C4-2B (cell line): ENCODE measurements around the gene NDUFA11.

ENCODE experiments used
- ZFX ChIP-seq: fragments of 450-650 bp; IDR thresholded peaks from 2 replicates; pipeline ENCODE4 v1.6.1; 2017
- TF ChIP-seq, protein P1 (sequence below): fragments of 450-650 bp; conservative IDR thresholded peaks from 2 replicates; pipeline ENCODE4 v1.5.1; 2017; ENCODE audit warnings: mild to moderate bottlenecking

DNA sequence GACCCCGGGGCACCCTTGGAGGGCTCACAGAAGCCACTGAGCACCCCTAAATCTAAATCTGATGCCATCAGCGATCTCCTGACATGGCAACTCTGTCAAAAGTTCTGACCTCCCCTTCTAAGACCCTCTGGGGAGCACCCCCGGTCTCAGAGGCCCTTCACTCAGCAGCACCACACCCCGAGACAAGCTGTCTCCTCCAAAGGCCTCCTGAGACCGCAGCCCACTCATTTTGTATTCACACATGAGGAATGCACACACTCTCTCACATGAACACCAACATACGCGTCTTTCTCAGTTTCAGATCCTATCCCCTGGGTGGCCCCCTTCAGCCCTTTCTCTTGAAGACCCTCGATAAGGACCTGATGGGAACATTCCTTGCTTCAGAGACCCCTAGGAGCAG, 2.6 kb downstream of the NDUFA11 start:
- TF ChIP-seq, protein P1, sequence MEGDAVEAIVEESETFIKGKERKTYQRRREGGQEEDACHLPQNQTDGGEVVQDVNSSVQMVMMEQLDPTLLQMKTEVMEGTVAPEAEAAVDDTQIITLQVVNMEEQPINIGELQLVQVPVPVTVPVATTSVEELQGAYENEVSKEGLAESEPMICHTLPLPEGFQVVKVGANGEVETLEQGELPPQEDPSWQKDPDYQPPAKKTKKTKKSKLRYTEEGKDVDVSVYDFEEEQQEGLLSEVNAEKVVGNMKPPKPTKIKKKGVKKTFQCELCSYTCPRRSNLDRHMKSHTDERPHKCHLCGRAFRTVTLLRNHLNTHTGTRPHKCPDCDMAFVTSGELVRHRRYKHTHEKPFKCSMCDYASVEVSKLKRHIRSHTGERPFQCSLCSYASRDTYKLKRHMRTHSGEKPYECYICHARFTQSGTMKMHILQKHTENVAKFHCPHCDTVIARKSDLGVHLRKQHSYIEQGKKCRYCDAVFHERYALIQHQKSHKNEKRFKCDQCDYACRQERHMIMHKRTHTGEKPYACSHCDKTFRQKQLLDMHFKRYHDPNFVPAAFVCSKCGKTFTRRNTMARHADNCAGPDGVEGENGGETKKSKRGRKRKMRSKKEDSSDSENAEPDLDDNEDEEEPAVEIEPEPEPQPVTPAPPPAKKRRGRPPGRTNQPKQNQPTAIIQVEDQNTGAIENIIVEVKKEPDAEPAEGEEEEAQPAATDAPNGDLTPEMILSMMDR: no peak
- TF ChIP-seq ZFX: no peak
